Glomerular endothelial cell (primary cell): ENCODE results near the gene ELMOD3. TPM values are rescaled to one million over a fixed set of nuclear protein-coding genes. Genes with fewer than 3 reads are reported as not detected.
"Not testable (repeated sequence)": the region's sequence is repeated elsewhere in the genome, so short reads cannot be mapped to it uniquely, and the experiment has no call there.

Experiments
- DNase-seq: peaks from one replicate; pipeline ENCODE4 v3.0.0-alpha.2; 2011; ENCODE audit warnings: low read depth, low spot score; ENCODE audit errors: extremely low read depth
- total RNA-seq: library from RNA; depleted of rRNA; stranded (reverse); fragments of >200 nt; gene quantifications from 2 replicates; pipeline ENCODE4 v1.2.3, GENCODE V29; 2015

Gene ELMOD3
- total RNA-seq, 1 donor from 2014 or later: 13.7 TPM

GRCh38 chr2:85398426-85399182, 44.0 kb downstream of the ELMOD3 start:
- no peak for DNase-seq

DNA sequence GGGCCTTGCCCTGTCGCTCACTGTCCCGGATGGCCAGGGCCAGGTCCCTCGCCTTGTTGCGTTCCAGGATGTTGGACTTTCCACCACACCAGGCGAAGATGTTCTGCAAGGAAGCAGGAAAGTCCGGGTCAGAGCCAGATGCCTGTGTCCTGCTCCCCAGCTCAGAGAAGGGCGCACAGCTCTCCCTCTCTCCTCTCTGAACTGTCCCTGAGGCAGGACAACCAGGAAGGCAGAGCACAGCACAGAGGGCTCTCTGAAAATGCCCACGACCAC, 44.5 kb downstream of the ELMOD3 start:
- no peak for DNase-seq

DNA sequence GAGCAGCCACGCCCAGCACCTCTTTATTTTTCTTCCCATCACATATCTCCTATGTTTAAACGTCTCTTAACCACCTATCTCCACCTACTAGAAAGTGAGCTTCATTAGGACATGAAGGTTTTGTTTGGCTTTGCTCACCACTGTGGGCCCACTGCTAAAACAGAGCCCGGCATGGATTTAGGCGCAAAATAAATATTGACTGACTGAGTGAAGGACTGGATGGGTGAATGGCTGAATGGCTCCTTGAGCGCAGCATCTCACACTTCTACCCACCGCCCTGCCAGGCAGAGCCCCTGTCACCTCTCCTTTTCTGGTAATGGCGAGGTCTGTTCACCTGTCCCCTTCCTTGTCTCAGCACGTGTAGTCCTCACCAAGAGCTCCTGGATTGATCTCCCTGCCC, 45.5 kb downstream of the ELMOD3 start:
- no peak for DNase-seq

GRCh38 chr2:85400541-85401463, 46.2 kb downstream of the ELMOD3 start:
- DNase-seq: no peak

DNA sequence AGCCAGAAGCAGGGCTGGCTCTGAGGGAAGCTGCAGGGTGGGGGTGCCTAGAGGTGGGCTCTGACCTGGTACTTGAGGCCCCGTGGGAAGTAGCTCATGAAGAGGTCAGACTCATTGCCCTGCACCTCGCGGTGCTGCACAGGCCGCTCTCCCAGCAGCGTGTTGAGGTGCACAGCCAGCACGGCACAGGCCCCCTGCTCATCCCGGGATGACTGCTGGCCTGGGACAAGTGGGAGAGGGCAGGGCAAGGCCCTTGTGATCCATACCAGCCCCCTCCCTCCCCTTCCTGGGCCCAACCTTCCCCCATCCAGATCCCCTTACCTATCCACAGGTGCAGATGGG, 46.9 kb downstream of the ELMOD3 start:
- DNase-seq: no peak

DNA sequence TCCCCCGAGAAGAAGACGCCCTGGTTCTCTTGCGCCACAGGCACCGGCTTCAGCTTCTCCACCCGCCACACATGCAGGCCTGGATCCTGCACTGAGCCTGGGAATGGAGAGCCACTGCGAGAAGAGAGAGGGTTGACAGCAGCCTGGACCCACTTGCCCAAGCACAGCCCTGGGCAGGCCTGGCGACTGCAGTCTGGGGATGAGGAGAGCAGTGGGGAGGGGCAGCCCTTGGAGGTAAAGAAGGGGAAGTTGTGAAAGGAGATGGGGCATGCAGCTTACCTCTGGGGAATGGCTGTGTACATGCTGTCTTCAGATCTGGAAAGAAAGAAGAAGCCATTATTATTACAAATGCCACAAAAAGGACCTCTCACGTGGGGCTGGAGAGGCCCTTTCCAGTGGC, 47.3 kb downstream of the ELMOD3 start:
- DNase-seq: no peak

GRCh38 chr2:85405201-85406059, 50.9 kb downstream of the ELMOD3 start:
- DNase-seq: no peak

DNA sequence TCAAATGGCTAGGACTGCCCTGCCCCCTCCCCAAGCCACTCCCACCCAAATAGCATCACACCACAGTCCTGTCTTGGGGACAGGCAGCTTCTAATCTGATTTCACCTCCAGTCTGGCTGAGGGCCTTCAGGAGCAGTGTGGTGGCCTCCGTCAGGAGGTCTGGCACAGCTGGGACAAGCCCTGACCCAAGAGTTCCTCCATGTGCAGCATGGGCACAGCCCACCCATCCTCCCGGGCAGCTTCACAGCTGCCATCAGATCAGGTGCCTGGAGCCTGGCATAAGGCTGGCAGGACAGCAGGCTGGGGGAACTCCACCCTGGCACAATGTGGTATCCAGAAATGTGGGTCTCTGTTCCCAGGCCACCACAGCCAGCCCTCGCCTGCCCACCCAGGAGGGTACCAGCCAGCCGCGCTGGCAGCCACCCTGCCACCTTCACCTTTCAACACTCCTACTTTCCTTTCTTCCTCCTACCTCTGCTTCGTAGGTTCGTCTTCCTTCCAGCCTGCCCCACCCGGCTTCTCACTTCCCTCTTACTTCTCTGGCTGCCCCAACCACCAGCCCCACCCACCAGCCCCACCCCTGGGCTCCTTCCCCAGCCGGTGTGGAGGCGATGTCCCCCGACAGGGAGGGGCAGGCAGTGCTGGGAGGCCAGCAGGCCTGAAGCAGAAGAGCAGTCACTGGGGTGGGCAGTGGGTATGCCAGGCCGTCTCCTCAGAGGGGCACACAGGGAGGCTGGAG, 55.4 kb downstream of the ELMOD3 start, which contains the start of gene CAPG:
Gene CAPG, minus strand, starts transcription at position 522 of the 739 bp plus-strand sequence. CDS start 8,221 bp downstream, outside the sequence.
- no peak for DNase-seq

- DNase-seq: no peak
These were observed 56.2 kb downstream of the ELMOD3 start for GRCh38 chr2:85410584-85411404.

DNA sequence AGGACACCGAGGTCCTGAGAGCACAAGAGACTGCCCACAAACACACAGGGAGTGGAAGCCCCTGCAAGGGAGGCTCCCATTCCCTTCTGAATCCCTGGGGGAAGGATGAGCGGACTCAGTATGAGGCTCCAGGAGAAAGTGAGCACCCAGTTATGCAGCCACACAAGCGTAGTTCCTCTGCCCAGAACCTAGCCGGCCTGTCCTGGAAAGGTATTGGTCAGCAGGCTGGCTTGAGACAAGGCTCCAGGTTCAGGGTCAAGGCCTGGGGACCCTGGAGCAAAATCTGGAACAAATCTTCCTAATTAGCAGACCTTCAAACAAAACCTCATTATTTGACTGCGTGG, 56.8 kb downstream of the ELMOD3 start:
- DNase-seq: no peak

- DNase-seq: no peak
These were observed 59.2 kb downstream of the ELMOD3 start for GRCh38 chr2:85413592-85414420.

DNA sequence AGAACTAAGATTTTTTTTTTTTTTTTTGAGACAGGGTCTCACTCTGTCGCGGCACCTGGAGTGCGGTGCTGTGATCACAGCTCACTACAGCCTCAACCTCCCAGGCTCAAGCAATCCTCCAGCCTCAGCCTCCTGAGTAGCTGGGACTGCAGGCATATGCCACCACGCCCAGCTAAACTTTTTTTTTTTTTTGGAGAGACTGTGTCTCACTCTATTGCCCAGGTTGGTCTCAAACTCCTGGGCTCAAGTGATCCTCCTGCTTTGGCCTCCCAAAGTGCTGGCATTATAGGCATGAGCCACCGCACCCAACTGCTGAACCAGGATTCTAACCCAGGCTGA, 59.8 kb downstream of the ELMOD3 start:
- not testable (repeated sequence) for DNase-seq

- no peak for DNase-seq
These were observed 60.4 kb downstream of the ELMOD3 start for GRCh38 chr2:85414761-85415553.

- DNase-seq: no peak
These were observed 61.5 kb downstream of the ELMOD3 start for GRCh38 chr2:85415980-85416650.

- no peak for DNase-seq
These were observed 63.8 kb downstream of the ELMOD3 start, which contains the start of gene SH2D6 for GRCh38 chr2:85418132-85419008. TSS of gene SH2D6 (plus strand) at chr2:85418714. CDS start at chr2:85429466, 10,752 bp downstream.

DNA sequence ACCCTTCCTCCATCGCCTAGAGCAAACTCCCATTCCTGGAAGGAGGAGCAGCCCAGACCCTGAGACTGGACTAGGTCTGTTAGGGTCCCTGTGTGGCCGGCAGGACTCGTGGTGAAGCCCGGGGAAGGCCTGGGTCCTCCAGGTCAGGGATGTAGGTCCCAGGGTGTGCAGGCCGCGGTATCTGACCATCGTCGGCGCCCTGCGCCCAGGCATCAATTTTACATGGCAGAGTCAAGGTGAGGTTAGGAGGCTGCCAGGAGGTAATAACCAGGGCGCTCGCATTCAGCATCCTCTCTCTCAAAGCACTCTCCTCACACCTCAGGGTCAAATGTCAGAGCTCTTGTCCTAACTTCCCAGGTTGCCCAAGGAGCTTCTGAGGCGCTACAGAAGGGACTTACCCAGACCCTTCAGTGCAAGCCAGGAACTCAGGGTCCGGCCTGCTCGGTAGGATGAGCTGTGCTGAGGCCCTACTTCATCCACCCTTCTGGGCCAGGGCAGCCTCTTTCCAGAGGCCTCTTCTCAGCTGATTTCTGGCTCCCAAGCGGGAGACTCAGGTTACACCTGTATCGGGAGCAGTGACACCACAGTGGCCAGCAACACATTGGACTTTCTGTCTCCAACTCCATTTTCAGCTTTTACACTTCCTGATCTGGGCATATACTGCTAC, 64.6 kb downstream of the ELMOD3 start:
- no peak for DNase-seq
